CD14-positive monocyte (primary cell): ENCODE measurements around the gene CHST14. TPM values are rescaled to one million over a fixed set of nuclear protein-coding genes. Genes with fewer than 3 reads are reported as not detected.

Experiments used
- DNase-seq, 3 donors: peaks; one replicate each; pipeline ENCODE4 v3.0.0-alpha.2; 2011 to 2022
- H2AFZ ChIP-seq: 2 replicates; pipeline ENCODE4 v1.6.0; 2012; ENCODE audit warnings: mild to moderate bottlenecking, low read depth, low read length, inconsistent platforms; ENCODE audit not compliant: insufficient read depth, poor library complexity, severe bottlenecking
- H3K27ac ChIP-seq, 2 donors: 1 replicate in 1 of 2; 2 replicates in 1 of 2; pipeline ENCODE4 v1.5.1; 2012 to 2013; ENCODE audit warnings: low read length in 2 of 2, control low read depth in 1 of 2, inconsistent platforms in 1 of 2, low read depth in 1 of 2, mild to moderate bottlenecking in 1 of 2
- H3K27me3 ChIP-seq, 2 donors: one replicate each; pipeline versions ENCODE4 v1.6.0 to v1.6.1; 2011 to 2013; ENCODE audit warnings: low read length in 2 of 2; ENCODE audit not compliant: control insufficient read depth in 2 of 2, insufficient read depth in 2 of 2
- H3K36me3 ChIP-seq, 2 donors: replicated peaks in 1 of 2; 1 replicate in 1 of 2; 2 replicates in 1 of 2; pipeline versions ENCODE4 v1.5.1 to v1.6.1; 2012 to 2013; ENCODE audit warnings: low read length in 2 of 2, control low read depth in 1 of 2, inconsistent platforms in 1 of 2, mild to moderate bottlenecking in 1 of 2; ENCODE audit not compliant: insufficient read depth in 2 of 2, control insufficient read depth in 1 of 2
- H3K4me1 ChIP-seq, 2 donors: 1 replicate in 1 of 2; 2 replicates in 1 of 2; pipeline versions ENCODE4 v1.5.1 to v1.6.1; 2012 to 2013; ENCODE audit warnings: low read length in 2 of 2, control low read depth in 1 of 2, inconsistent platforms in 1 of 2, mild to moderate bottlenecking in 1 of 2, moderate library complexity in 1 of 2; ENCODE audit not compliant: insufficient read depth in 2 of 2, control insufficient read depth in 1 of 2
- H3K4me2 ChIP-seq: replicated peaks from 2 replicates; pipeline ENCODE3; 2012; ENCODE audit warnings: low read length, moderate library complexity, mild to moderate bottlenecking; ENCODE audit not compliant: poor library complexity, severe bottlenecking; ENCODE audit errors: extremely low read depth
- H3K4me3 ChIP-seq, 3 experiments: fragments of 200-600 bp in 1 of 3; sonication (generic) in 1 of 3; replicated peaks in 1 of 3; 1 replicate in 2 of 3; 2 replicates in 1 of 3; pipeline ENCODE4 v1.5.1; 2011 to 2013; ENCODE audit warnings: low read length in 3 of 3, mild to moderate bottlenecking in 3 of 3, control low read depth in 2 of 3, low read depth in 2 of 3, inconsistent platforms in 1 of 3, moderate library complexity in 1 of 3
- H3K79me2 ChIP-seq: 2 replicates; pipeline ENCODE4 v1.6.0; 2012; ENCODE audit warnings: mild to moderate bottlenecking, control low read depth, inconsistent platforms, low read length, moderate library complexity; ENCODE audit not compliant: insufficient read depth
- H3K9ac ChIP-seq: 2 replicates; pipeline ENCODE4 v1.6.0; 2017; ENCODE audit warnings: low read length, mild to moderate bottlenecking; ENCODE audit not compliant: insufficient read depth, poor library complexity, severe bottlenecking
- H3K9me3 ChIP-seq, 2 donors: replicated peaks in 1 of 2; 1 replicate in 1 of 2; 2 replicates in 1 of 2; pipeline versions ENCODE4 v1.5.1 to v1.6.1; 2012 to 2013; ENCODE audit warnings: low read length in 2 of 2, control low read depth in 1 of 2; ENCODE audit not compliant: control insufficient read depth in 1 of 2, insufficient read depth in 1 of 2
- H4K20me1 ChIP-seq: 2 replicates; pipeline ENCODE4 v1.6.0; 2012; ENCODE audit warnings: mild to moderate bottlenecking, low read length, control low read depth, moderate library complexity; ENCODE audit not compliant: insufficient read depth
- H3K27ac Mint-ChIP-seq, 7 donors: one replicate each; pipeline ENCODE4 v1.8.0; 2020; ENCODE audit warnings: mild to moderate bottlenecking in 7 of 7, mixed read lengths in 7 of 7, moderate library complexity in 6 of 7, inconsistent platforms in 2 of 7
- H3K27me3 Mint-ChIP-seq, 3 donors: one replicate each; pipeline ENCODE4 v1.8.0; 2021 to 2022; ENCODE audit warnings: low read depth in 3 of 3, mild to moderate bottlenecking in 3 of 3, mixed read lengths in 3 of 3, moderate library complexity in 3 of 3, inconsistent platforms in 1 of 3
- H3K36me3 Mint-ChIP-seq, 2 donors: one replicate each; pipeline ENCODE4 v1.8.0; 2020; ENCODE audit warnings: mixed read lengths in 2 of 2, inconsistent platforms in 1 of 2, mild to moderate bottlenecking in 1 of 2
- H3K4me1 Mint-ChIP-seq: one replicate; pipeline ENCODE4 v1.8.0; 2020; ENCODE audit warnings: mild to moderate bottlenecking, mixed read lengths
- H3K4me3 Mint-ChIP-seq, 2 donors: one replicate each; pipeline ENCODE4 v1.8.0; 2020; ENCODE audit warnings: mild to moderate bottlenecking in 2 of 2, mixed read lengths in 2 of 2, moderate library complexity in 1 of 2
- H3K9me3 Mint-ChIP-seq, 7 donors: one replicate each; pipeline ENCODE4 v1.8.0; 2020 to 2022; ENCODE audit warnings: mixed read lengths in 7 of 7, mild to moderate bottlenecking in 6 of 7, moderate library complexity in 6 of 7, inconsistent platforms in 2 of 7
- WGBS: methylation state at CpG from one replicate; pipeline ENCODE4 v1.1.5; 2013; ENCODE audit warnings: missing lambda C conversion rate; ENCODE audit not compliant: insufficient coverage; 5-methylcytosine and 5-hydroxymethylcytosine counted together
- intact Hi-C, 2 donors: fragments of 100-400 bp; cut with micrococcal nuclease; formaldehyde crosslinking; loops; one replicate each; pipeline versions ENCODE4 v1.15.0 to v1.15.1; 2023
- polyA plus RNA-seq, 3 donors: library from polyadenylated mRNA; depleted of rRNA in 1 of 3; unstranded in 2 of 3; stranded (reverse) in 1 of 3; fragments of 300-500 nt in 2 of 3; fragments of >200 nt in 1 of 3; fragmentation: Illumina TruSeq in 2 of 3; gene quantifications; 1 replicate in 2 of 3; 2 replicates in 1 of 3; pipeline ENCODE4 v1.2.3, GENCODE V29; 2012 to 2021
- TF ChIP-seq, protein P1 (sequence below): fragments of 200-600 bp; IDR thresholded peaks from one replicate; pipeline ENCODE4 v1.8.0; 2022; ENCODE audit warnings: antibody characterized with exemption, mild to moderate bottlenecking

CHST14 gene
- polyA plus RNA-seq, 3 donors, result 0.85 to 5.2 (median 1.2) TPM

- Histone ChIP-seq H3K27me3 (peaks cover 3 to 10% of the 10 kb centered on the region in 2 donors), H3K4me2 (no peak overlapping the region), H3K27ac (no peak overlapping the region), H4K20me1 (peaks cover 75% of the 10 kb centered on the region), H3K4me1 (peaks cover 4 to 17% of the 10 kb centered on the region in 2 donors), H3K9me3 (no peaks in the 10 kb centered on the region), H3K36me3 (no peaks in the 10 kb centered on the region), H3K4me3 (no peak overlapping the region), H3K79me2 (peaks cover 78% of the 10 kb centered on the region), H3K9ac (no peak overlapping the region), H2AFZ (no peak overlapping the region)
- Mint-ChIP-seq H3K9me3 (peaks cover 0 to 6% (median 2%) of the 10 kb centered on the region in 7 donors), H3K27me3 (peaks cover 17 to 30% (median 22%) of the 10 kb centered on the region in 3 donors), H3K4me3 (no peak overlapping the region), H3K36me3 (peaks cover 16 to 30% of the 10 kb centered on the region in 2 donors), H3K27ac (no peak overlapping the region), H3K4me1 (peaks cover 29% of the 10 kb centered on the region)
- WGBS, result 88% methylated on average over 6 of the region's 9 CpGs
- intact Hi-C loops, result no loop called here
- no peak for DNase-seq
- TF ChIP-seq, protein P1, sequence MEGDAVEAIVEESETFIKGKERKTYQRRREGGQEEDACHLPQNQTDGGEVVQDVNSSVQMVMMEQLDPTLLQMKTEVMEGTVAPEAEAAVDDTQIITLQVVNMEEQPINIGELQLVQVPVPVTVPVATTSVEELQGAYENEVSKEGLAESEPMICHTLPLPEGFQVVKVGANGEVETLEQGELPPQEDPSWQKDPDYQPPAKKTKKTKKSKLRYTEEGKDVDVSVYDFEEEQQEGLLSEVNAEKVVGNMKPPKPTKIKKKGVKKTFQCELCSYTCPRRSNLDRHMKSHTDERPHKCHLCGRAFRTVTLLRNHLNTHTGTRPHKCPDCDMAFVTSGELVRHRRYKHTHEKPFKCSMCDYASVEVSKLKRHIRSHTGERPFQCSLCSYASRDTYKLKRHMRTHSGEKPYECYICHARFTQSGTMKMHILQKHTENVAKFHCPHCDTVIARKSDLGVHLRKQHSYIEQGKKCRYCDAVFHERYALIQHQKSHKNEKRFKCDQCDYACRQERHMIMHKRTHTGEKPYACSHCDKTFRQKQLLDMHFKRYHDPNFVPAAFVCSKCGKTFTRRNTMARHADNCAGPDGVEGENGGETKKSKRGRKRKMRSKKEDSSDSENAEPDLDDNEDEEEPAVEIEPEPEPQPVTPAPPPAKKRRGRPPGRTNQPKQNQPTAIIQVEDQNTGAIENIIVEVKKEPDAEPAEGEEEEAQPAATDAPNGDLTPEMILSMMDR, result no peak
Measured at GRCh38 chr15:40445421-40445922, 25.3 kb upstream of the CHST14 start.

DNA sequence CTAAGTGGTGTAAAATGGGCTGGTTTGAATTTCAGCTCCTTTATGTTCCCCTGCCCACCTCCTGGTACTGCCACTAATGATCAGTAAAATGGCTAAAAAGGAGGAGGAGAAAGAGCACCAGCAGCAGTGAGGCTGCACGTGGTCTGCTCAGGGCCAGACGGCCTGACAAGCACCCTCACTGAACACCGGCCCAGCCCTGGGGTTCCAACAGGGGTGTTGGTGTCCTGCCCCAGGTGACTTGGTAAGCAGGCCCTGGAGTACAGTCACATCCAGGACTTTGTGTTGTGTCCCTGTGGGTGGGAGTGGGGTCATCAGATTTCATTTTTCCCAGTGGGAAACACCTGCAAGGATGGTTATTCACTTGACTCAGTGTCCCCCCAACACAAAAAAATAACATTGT lies 24.6 kb upstream of the CHST14 start:
- H3K4me1 ChIP-seq, result peaks cover 4 to 14% of the 10 kb centered on the region in 2 donors

More for the DNA sequence above, 24.6 kb upstream of the CHST14 start:
- Histone ChIP-seq H3K79me2 (peaks cover 83% of the 10 kb centered on the region), H3K36me3 (no peaks in the 10 kb centered on the region), H3K4me2 (no peak overlapping the region), H4K20me1 (peaks cover 82% of the 10 kb centered on the region), H3K9ac (no peak overlapping the region), H2AFZ (no peak overlapping the region), H3K4me3 (no peak overlapping the region), H3K9me3 (no peaks in the 10 kb centered on the region), H3K27ac (no peak overlapping the region), H3K27me3 (peaks cover 3 to 10% of the 10 kb centered on the region in 2 donors)
- Mint-ChIP-seq H3K9me3 (peaks cover 0 to 6% (median 2%) of the 10 kb centered on the region in 7 donors), H3K27me3 (peaks cover 17 to 28% (median 22%) of the 10 kb centered on the region in 3 donors), H3K27ac (no peak overlapping the region), H3K4me1 (peaks cover 30% of the 10 kb centered on the region), H3K36me3 (peaks cover 16 to 30% of the 10 kb centered on the region in 2 donors), H3K4me3 (no peak overlapping the region)
- DNase-seq, result no peak
- no CpG with 5 or more reads among the region's 3 CpGs for WGBS
- TF ChIP-seq, protein P1, result no peak
- intact Hi-C loops, result no loop called here
